ENCODE measurements around the gene THOC7. TPM values are rescaled to one million over a fixed set of nuclear protein-coding genes. Genes with fewer than 3 reads are reported as not detected.

The THOC7 gene
- polyA plus RNA-seq, 3 donors, result 22.2 to 74.8 (median 70.1) TPM

GRCh38 chr3:63818282-63819150, 45.1 kb downstream of the THOC7 start:
- Histone ChIP-seq H3K27ac (ENCODE audit: low read depth in 1 of 2, low read length in 2 of 2) (no peak overlapping the region), H3K79me2 (ENCODE audit: insufficient read depth, low read length) (no peaks in the 10 kb centered on the region), H2AFZ (ENCODE audit: insufficient read depth, low read depth, low read length, poor library complexity, severe bottlenecking) (no peak overlapping the region), H3K27me3 (ENCODE audit: control insufficient read depth in 2 of 2, insufficient read depth in 2 of 2, low read length in 2 of 2) (no peaks in the 10 kb centered on the region), H3K9ac (ENCODE audit: insufficient read depth, low read length, poor library complexity, severe bottlenecking) (no peak overlapping the region), H3K4me2 (replicated peaks; ENCODE audit: extremely low read depth, low read length, poor library complexity, severe bottlenecking) (no peak overlapping the region), H3K4me1 (ENCODE audit: control insufficient read depth in 1 of 2, insufficient read depth in 2 of 2, low read length in 2 of 2) (no peaks in the 10 kb centered on the region), H3K9me3 (replicated peaks in 1 of 2; ENCODE audit: control insufficient read depth in 1 of 2, insufficient read depth in 1 of 2, low read length in 2 of 2) (no peaks in the 10 kb centered on the region), H4K20me1 (ENCODE audit: insufficient read depth, low read length) (no peaks in the 10 kb centered on the region), H3K36me3 (replicated peaks in 1 of 2; ENCODE audit: control insufficient read depth in 1 of 2, insufficient read depth in 2 of 2, low read length in 2 of 2) (no peaks in the 10 kb centered on the region), H3K4me3 (replicated peaks in 1 of 3; ENCODE audit: low read depth in 2 of 3, low read length in 3 of 3) (no peak overlapping the region)
- Mint-ChIP-seq H3K9me3 (no peaks in the 10 kb centered on the region), H3K27me3 (ENCODE audit: low read depth in 3 of 3) (peaks cover 0 to 2% (median 0%) of the 10 kb centered on the region in 3 donors), H3K36me3 (peaks cover 3% of the 10 kb centered on the region in 2 donors), H3K4me3 (no peak overlapping the region), H3K4me1 (peaks cover 3% of the 10 kb centered on the region), H3K27ac (no peak overlapping the region)
- 0% methylated on average over 2 of the region's 10 CpGs for WGBS (ENCODE audit: insufficient coverage)
- DNase-seq, result peak; percentile 44 to 72 (median 56)
- TF ChIP-seq CTCF (IDR thresholded peaks at IDR 0.05), result peak; percentile 85
- intact Hi-C loops (cut with micrococcal nuclease), result loop anchor here (5.0 kb wide), 2 partner anchors 466 to 471 kb away; no protein-coding TSS in a partner anchor

GRCh38 chr3:63817225-63817624, 46.4 kb downstream of the THOC7 start:
- peak overlapping the region in 1 of 7 donors; percentile 34 for H3K27ac Mint-ChIP-seq
- WGBS (ENCODE audit: insufficient coverage), result no CpG with 5 or more reads among the region's 5 CpGs

More at GRCh38 chr3:63817225-63817624, 46.4 kb downstream of the THOC7 start:
- Histone ChIP-seq H3K9me3 (replicated peaks in 1 of 2; ENCODE audit: control insufficient read depth in 1 of 2, insufficient read depth in 1 of 2, low read length in 2 of 2) (no peaks in the 10 kb centered on the region), H3K9ac (ENCODE audit: insufficient read depth, low read length, poor library complexity, severe bottlenecking) (no peak overlapping the region), H2AFZ (ENCODE audit: insufficient read depth, low read depth, low read length, poor library complexity, severe bottlenecking) (no peak overlapping the region), H3K36me3 (replicated peaks in 1 of 2; ENCODE audit: control insufficient read depth in 1 of 2, insufficient read depth in 2 of 2, low read length in 2 of 2) (no peaks in the 10 kb centered on the region), H3K4me2 (replicated peaks; ENCODE audit: extremely low read depth, low read length, poor library complexity, severe bottlenecking) (no peak overlapping the region), H3K79me2 (ENCODE audit: insufficient read depth, low read length) (no peaks in the 10 kb centered on the region), H3K4me1 (ENCODE audit: control insufficient read depth in 1 of 2, insufficient read depth in 2 of 2, low read length in 2 of 2) (no peaks in the 10 kb centered on the region), H3K27me3 (ENCODE audit: control insufficient read depth in 2 of 2, insufficient read depth in 2 of 2, low read length in 2 of 2) (no peaks in the 10 kb centered on the region), H3K4me3 (replicated peaks in 1 of 3; ENCODE audit: low read depth in 2 of 3, low read length in 3 of 3) (no peak overlapping the region), H4K20me1 (ENCODE audit: insufficient read depth, low read length) (no peaks in the 10 kb centered on the region), H3K27ac (ENCODE audit: low read depth in 1 of 2, low read length in 2 of 2) (no peak overlapping the region)
- no peak for DNase-seq
- Mint-ChIP-seq H3K36me3 (peaks cover 0 to 3% of the 10 kb centered on the region in 2 donors), H3K9me3 (no peaks in the 10 kb centered on the region), H3K4me3 (no peak overlapping the region), H3K4me1 (peaks cover 3% of the 10 kb centered on the region), H3K27me3 (ENCODE audit: low read depth in 3 of 3) (peaks cover 0 to 2% (median 0%) of the 10 kb centered on the region in 3 donors)
- intact Hi-C loops (cut with micrococcal nuclease), result loop anchor here (5.0 kb wide), 2 partner anchors 465 to 470 kb away; no protein-coding TSS in a partner anchor
- no peak for TF ChIP-seq CTCF (IDR thresholded peaks at IDR 0.05)

Data from CD14-positive monocyte (primary cell).